ENCODE results near the gene GALNT14.

Gene GALNT14

GRCh38 chr2:31027549-31027948 lies 110.7 kb downstream of the GALNT14 start:
- H3K4me3 ChIP-seq (ENCODE audit: low read length): no peak overlapping the region

GRCh38 chr2:31023541-31023940 lies 114.7 kb downstream of the GALNT14 start:
- no peaks in the 10 kb centered on the region for H3K9me3 ChIP-seq (ENCODE audit: low read length)
- H3K4me3 ChIP-seq (ENCODE audit: low read length): no peak overlapping the region
- H3K4me1 ChIP-seq (ENCODE audit: insufficient read depth, low read length): no peaks in the 10 kb centered on the region
- no peaks in the 10 kb centered on the region for H3K27me3 ChIP-seq (ENCODE audit: insufficient read depth, low read length)
- no peak overlapping the region for H2AFZ ChIP-seq (ENCODE audit: low read depth, low read length)
- no peaks in the 10 kb centered on the region for H3K36me3 ChIP-seq (ENCODE audit: insufficient read depth, low read length)

More at GRCh38 chr2:31027549-31027948, 110.7 kb downstream of the GALNT14 start:
- Histone ChIP-seq H3K27me3 (ENCODE audit: insufficient read depth, low read length) (no peaks in the 10 kb centered on the region), H3K9me3 (ENCODE audit: low read length) (no peaks in the 10 kb centered on the region), H3K36me3 (ENCODE audit: insufficient read depth, low read length) (no peaks in the 10 kb centered on the region), H2AFZ (ENCODE audit: low read depth, low read length) (no peak overlapping the region), H3K4me1 (ENCODE audit: insufficient read depth, low read length) (no peaks in the 10 kb centered on the region)

DNA sequence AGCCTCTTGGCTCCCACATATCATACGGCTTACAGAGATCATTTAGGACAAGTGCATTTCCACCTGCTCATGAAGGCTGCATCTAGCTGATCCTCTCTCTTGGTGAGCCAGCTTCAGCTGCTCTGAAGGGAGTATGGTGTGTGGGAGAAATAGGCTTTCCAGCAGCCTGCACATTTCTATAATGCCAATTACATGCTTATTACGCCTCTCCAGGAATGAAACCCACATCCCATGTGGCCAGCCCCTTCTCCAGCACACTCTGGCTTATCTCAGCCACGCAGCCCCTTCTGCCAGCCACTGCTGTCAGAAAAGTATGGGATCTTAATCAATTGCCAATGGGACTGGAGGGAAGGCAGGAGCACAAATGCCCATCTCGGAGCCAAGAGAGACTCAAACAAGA lies 117.5 kb downstream of the GALNT14 start:
- no peaks in the 10 kb centered on the region for H3K4me1 ChIP-seq (ENCODE audit: insufficient read depth, low read length)
- no peaks in the 10 kb centered on the region for H3K27me3 ChIP-seq (ENCODE audit: insufficient read depth, low read length)
- H3K9me3 ChIP-seq (ENCODE audit: low read length): no peaks in the 10 kb centered on the region
- H2AFZ ChIP-seq (ENCODE audit: low read depth, low read length): no peak overlapping the region
- no peak overlapping the region for H3K4me3 ChIP-seq (ENCODE audit: low read length)
- H3K36me3 ChIP-seq (ENCODE audit: insufficient read depth, low read length): no peaks in the 10 kb centered on the region

- no peak overlapping the region for H2AFZ ChIP-seq (ENCODE audit: low read depth, low read length)
- H3K4me3 ChIP-seq (ENCODE audit: low read length): no peak overlapping the region
- H3K4me1 ChIP-seq (ENCODE audit: insufficient read depth, low read length): no peaks in the 10 kb centered on the region
- H3K36me3 ChIP-seq (ENCODE audit: insufficient read depth, low read length): no peaks in the 10 kb centered on the region
- H3K9me3 ChIP-seq (ENCODE audit: low read length): no peaks in the 10 kb centered on the region
- no peaks in the 10 kb centered on the region for H3K27me3 ChIP-seq (ENCODE audit: insufficient read depth, low read length)
Observed at GRCh38 chr2:31018280-31018679, 120.0 kb downstream of the GALNT14 start.

- Histone ChIP-seq H3K9me3 (ENCODE audit: low read length) (no peaks in the 10 kb centered on the region), H3K4me3 (ENCODE audit: low read length) (no peak overlapping the region), H3K36me3 (ENCODE audit: insufficient read depth, low read length) (no peaks in the 10 kb centered on the region), H2AFZ (ENCODE audit: low read depth, low read length) (no peak overlapping the region), H3K4me1 (ENCODE audit: insufficient read depth, low read length) (no peaks in the 10 kb centered on the region), H3K27me3 (ENCODE audit: insufficient read depth, low read length) (no peaks in the 10 kb centered on the region)
Observed at GRCh38 chr2:31016648-31017047, 121.6 kb downstream of the GALNT14 start.

DNA sequence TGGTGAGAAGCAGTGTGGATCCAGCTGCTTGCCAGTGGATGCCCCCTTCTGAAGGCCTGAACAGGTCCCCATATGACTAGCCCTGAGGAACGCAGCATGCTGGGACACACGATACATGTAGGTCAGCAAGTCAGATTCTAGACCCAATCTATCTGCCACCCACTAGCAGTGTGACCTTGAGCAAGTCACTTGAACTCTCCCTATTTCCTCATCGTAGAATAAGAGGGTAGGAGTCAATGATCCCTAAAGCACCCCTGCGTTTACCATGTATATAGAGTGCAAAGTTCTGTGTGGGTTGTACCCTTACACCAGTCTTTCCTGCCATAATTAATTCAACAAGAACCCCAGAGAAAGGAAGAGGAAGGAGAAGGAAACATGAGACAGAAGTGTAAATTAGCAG lies 123.7 kb downstream of the GALNT14 start:
- H3K9me3 ChIP-seq (ENCODE audit: low read length): no peaks in the 10 kb centered on the region
- no peaks in the 10 kb centered on the region for H3K4me1 ChIP-seq (ENCODE audit: insufficient read depth, low read length)
- H3K27me3 ChIP-seq (ENCODE audit: insufficient read depth, low read length): no peaks in the 10 kb centered on the region
- H2AFZ ChIP-seq (ENCODE audit: low read depth, low read length): no peak overlapping the region
- H3K4me3 ChIP-seq (ENCODE audit: low read length): no peak overlapping the region
- H3K36me3 ChIP-seq (ENCODE audit: insufficient read depth, low read length): no peaks in the 10 kb centered on the region

DNA sequence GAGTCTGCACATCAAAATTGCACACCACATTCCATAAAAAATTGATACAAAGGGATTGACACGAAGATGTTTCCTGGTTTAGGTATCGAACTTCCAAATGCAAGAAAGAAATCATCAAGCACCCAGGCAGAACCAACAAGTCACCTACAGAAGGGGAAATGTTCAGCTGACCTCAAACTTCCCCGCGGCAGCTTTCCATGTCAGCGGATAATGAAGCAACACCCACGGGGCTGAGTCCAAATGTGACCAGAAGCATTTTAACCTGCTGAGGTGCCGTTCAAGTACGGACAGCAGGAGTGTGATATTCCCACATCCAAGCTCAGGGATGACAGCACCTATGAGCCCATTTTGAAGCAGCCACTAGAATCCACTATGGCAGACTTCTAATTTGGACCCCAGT lies 124.9 kb downstream of the GALNT14 start:
- Histone ChIP-seq H3K4me1 (ENCODE audit: insufficient read depth, low read length) (no peaks in the 10 kb centered on the region), H3K27me3 (ENCODE audit: insufficient read depth, low read length) (no peaks in the 10 kb centered on the region), H3K36me3 (ENCODE audit: insufficient read depth, low read length) (no peaks in the 10 kb centered on the region), H2AFZ (ENCODE audit: low read depth, low read length) (no peak overlapping the region), H3K4me3 (ENCODE audit: low read length) (no peak overlapping the region), H3K9me3 (ENCODE audit: low read length) (no peaks in the 10 kb centered on the region)

DNA sequence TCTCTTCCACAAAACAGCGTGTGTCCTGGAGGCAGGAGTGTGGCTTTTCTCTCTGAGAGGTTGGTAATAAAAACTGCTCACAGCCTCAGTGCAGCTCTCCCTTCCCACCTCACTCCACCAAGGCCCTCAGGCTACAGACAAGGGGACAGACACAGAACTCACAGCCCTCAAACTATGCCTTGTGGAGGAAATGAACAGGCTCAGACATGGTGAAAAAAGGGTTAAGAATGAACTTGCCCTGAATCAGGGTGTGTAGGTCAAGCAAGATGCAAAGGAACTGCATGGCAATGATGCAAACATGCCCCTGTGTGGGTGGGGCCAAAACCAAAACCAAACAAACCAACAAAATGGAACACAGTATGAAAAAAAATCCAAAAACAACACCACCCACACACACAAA lies 125.8 kb downstream of the GALNT14 start:
- no peaks in the 10 kb centered on the region for H3K4me1 ChIP-seq (ENCODE audit: insufficient read depth, low read length)

GRCh38 chr2:31011587-31011986 lies 126.7 kb downstream of the GALNT14 start:
- no peaks in the 10 kb centered on the region for H3K9me3 ChIP-seq (ENCODE audit: low read length)

More for the DNA sequence above, 125.8 kb downstream of the GALNT14 start:
- Histone ChIP-seq H3K27me3 (ENCODE audit: insufficient read depth, low read length) (no peaks in the 10 kb centered on the region), H3K4me3 (ENCODE audit: low read length) (no peak overlapping the region), H2AFZ (ENCODE audit: low read depth, low read length) (no peak overlapping the region), H3K36me3 (ENCODE audit: insufficient read depth, low read length) (no peaks in the 10 kb centered on the region), H3K9me3 (ENCODE audit: low read length) (no peaks in the 10 kb centered on the region)

GRCh38 chr2:31008561-31009114 lies 129.6 kb downstream of the GALNT14 start:
- H2AFZ ChIP-seq (ENCODE audit: low read depth, low read length): no peak overlapping the region
- H3K4me1 ChIP-seq (ENCODE audit: insufficient read depth, low read length): no peaks in the 10 kb centered on the region
- no peak overlapping the region for H3K4me3 ChIP-seq (ENCODE audit: low read length)
- no peaks in the 10 kb centered on the region for H3K36me3 ChIP-seq (ENCODE audit: insufficient read depth, low read length)
- peaks cover 3% of the 10 kb centered on the region for H3K27me3 ChIP-seq (ENCODE audit: insufficient read depth, low read length)
- no peaks in the 10 kb centered on the region for H3K9me3 ChIP-seq (ENCODE audit: low read length)

More at GRCh38 chr2:31011587-31011986, 126.7 kb downstream of the GALNT14 start:
- no peak overlapping the region for H3K4me3 ChIP-seq (ENCODE audit: low read length)
- no peaks in the 10 kb centered on the region for H3K27me3 ChIP-seq (ENCODE audit: insufficient read depth, low read length)
- H3K4me1 ChIP-seq (ENCODE audit: insufficient read depth, low read length): no peaks in the 10 kb centered on the region
- no peaks in the 10 kb centered on the region for H3K36me3 ChIP-seq (ENCODE audit: insufficient read depth, low read length)
- H2AFZ ChIP-seq (ENCODE audit: low read depth, low read length): no peak overlapping the region

DNA sequence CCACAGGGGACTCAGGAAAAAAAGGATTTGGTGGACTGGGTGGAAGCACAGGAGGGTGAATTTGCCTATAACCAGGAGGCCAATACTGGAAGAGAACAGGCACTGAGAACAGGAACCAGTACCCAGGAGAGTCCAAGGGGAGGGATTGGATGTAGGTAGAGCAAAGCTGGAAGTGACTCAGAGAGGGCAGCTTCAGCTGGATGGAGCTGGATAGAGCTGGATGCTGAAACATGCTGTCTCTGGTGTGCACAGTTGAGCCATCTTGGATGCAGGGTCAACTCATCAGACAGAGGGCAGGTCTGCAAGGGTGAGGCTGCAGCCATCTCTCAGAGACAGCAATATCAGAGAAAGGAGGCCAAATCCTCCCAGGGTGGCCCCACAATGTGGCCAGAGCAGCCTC lies 134.0 kb downstream of the GALNT14 start:
- no peaks in the 10 kb centered on the region for H3K36me3 ChIP-seq (ENCODE audit: insufficient read depth, low read length)
- no peak overlapping the region for H3K4me3 ChIP-seq (ENCODE audit: low read length)

DNA sequence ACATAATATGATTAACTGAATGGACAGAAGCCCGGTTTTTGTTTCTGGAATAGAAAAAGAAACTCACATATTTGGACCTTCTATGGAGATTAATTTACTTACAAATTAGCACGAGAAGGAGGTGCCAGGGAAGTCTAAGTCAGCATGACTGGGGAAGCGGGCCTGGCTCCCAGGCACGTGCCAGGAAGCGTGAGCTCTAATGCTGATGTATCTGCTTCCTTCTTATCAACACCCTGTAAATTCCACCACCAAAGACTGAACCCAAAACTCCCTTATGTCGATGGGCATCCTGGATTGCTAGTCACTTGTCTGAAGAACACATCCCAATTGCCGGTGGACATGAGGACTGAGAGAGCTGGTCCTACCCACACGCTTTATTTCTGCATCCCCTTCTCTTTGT lies 134.5 kb downstream of the GALNT14 start:
- no peaks in the 10 kb centered on the region for H3K36me3 ChIP-seq (ENCODE audit: insufficient read depth, low read length)
- no peaks in the 10 kb centered on the region for H3K9me3 ChIP-seq (ENCODE audit: low read length)
- H3K27me3 ChIP-seq (ENCODE audit: insufficient read depth, low read length): peaks cover 3% of the 10 kb centered on the region
- no peak overlapping the region for H2AFZ ChIP-seq (ENCODE audit: low read depth, low read length)
- H3K4me1 ChIP-seq (ENCODE audit: insufficient read depth, low read length): no peaks in the 10 kb centered on the region
- no peak overlapping the region for H3K4me3 ChIP-seq (ENCODE audit: low read length)

More for the DNA sequence above, 134.0 kb downstream of the GALNT14 start:
- Histone ChIP-seq H2AFZ (ENCODE audit: low read depth, low read length) (no peak overlapping the region), H3K9me3 (ENCODE audit: low read length) (no peaks in the 10 kb centered on the region), H3K27me3 (ENCODE audit: insufficient read depth, low read length) (peaks cover 3% of the 10 kb centered on the region), H3K4me1 (ENCODE audit: insufficient read depth, low read length) (no peaks in the 10 kb centered on the region)

DNA sequence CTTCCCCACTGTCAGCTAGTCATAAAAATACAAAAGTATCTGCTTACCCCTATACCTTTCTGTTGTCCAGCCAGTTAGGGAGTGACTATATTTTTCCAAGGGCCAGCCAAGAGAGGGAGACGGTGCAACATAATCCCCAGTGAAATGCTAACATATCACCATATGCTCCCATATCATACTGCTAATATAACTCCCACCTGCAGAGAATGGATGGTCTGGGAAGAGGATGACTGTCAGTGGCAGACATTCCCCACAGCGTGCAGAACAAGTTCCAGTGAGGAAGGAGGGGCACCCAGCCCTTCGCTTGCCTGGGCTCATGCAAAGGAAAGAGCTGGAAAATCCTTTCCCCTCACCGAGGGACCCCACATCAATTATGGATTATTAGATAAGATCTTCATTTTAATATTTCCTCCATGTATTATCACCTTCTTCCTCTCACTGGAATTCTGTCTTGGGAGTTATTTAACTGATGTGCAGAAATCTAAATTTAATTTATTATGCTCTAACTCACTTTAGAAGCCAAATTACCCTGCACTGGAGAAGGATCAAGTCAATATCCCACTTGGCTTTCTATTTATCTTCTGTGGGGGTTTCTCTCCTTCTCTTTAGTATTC lies 135.6 kb downstream of the GALNT14 start:
- Histone ChIP-seq H2AFZ (ENCODE audit: low read depth, low read length) (no peak overlapping the region), H3K36me3 (ENCODE audit: insufficient read depth, low read length) (no peaks in the 10 kb centered on the region), H3K27me3 (ENCODE audit: insufficient read depth, low read length) (peaks cover 3% of the 10 kb centered on the region), H3K4me3 (ENCODE audit: low read length) (no peak overlapping the region), H3K4me1 (ENCODE audit: insufficient read depth, low read length) (no peaks in the 10 kb centered on the region), H3K9me3 (ENCODE audit: low read length) (no peaks in the 10 kb centered on the region)

DNA sequence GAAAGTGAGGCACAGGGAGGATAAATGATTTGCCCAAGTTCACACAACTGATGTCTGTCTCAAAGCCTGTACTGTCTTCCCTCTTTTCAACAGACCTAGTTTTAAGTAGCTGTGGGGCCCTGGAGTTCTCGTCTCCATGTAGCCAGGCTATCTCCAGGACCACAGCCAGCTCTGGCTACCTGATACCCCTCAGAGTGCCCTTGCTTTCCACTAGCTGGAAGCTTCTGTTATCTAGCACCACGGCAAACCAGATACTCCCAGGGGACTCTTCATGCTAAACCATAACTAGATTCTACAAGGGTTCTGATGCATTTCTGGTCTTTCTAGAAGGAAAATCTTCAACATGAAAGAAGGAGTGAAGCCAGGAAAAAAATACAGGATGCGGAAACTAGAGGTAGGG lies 137.3 kb downstream of the GALNT14 start:
- no peaks in the 10 kb centered on the region for H3K36me3 ChIP-seq (ENCODE audit: insufficient read depth, low read length)
- H3K27me3 ChIP-seq (ENCODE audit: insufficient read depth, low read length): peaks cover 3% of the 10 kb centered on the region
- H2AFZ ChIP-seq (ENCODE audit: low read depth, low read length): no peak overlapping the region
- H3K4me3 ChIP-seq (ENCODE audit: low read length): no peak overlapping the region
- H3K4me1 ChIP-seq (ENCODE audit: insufficient read depth, low read length): no peaks in the 10 kb centered on the region
- H3K9me3 ChIP-seq (ENCODE audit: low read length): no peaks in the 10 kb centered on the region
